ENCODE measurements around the gene RDH5.
A peak's percentile ranks its signal among the peaks of the same experiment; 100 is the strongest.

Gene RDH5

GRCh38 chr12:55741931-55742680 is 21.9 kb downstream of the RDH5 start:
- H3K4me3 ChIP-seq (ENCODE audit: low read depth, low read length): peak overlapping the region; percentile 37
- no peak for TF ChIP-seq CTCF (IDR thresholded peaks at IDR 0.05; ENCODE audit: control insufficient read depth, extremely low read depth, insufficient read depth)
- no peak for DNase-seq (ENCODE audit: low read depth)

GRCh38 chr12:55742719-55743405 is 22.7 kb downstream of the RDH5 start, which contains the start of gene GDF11:
TSS of gene GDF11 (plus strand) at chr12:55743122. CDS start at chr12:55743317, 195 bp downstream.
- TF ChIP-seq CTCF (IDR thresholded peaks at IDR 0.05; ENCODE audit: control insufficient read depth, extremely low read depth, insufficient read depth): no peak
- DNase-seq (ENCODE audit: low read depth): no peak
- H3K4me3 ChIP-seq (ENCODE audit: low read depth, low read length): peak within 1 kb of the TSS; percentile 56

GRCh38 chr12:55743406-55744339 is 23.5 kb downstream of the RDH5 start:
- H3K4me3 ChIP-seq (ENCODE audit: low read depth, low read length): peak overlapping the region; percentile 56
- peak; percentile 46 for DNase-seq (ENCODE audit: low read depth)
- peak; percentile 33 for TF ChIP-seq CTCF (IDR thresholded peaks at IDR 0.05; ENCODE audit: control insufficient read depth, extremely low read depth, insufficient read depth)

GRCh38 chr12:55744340-55745030 is 24.3 kb downstream of the RDH5 start:
- peak overlapping the region; percentile 56 for H3K4me3 ChIP-seq (ENCODE audit: low read depth, low read length)
- no peak for TF ChIP-seq CTCF (IDR thresholded peaks at IDR 0.05; ENCODE audit: control insufficient read depth, extremely low read depth, insufficient read depth)
- DNase-seq (ENCODE audit: low read depth): no peak

GRCh38 chr12:55745361-55746173 is 25.4 kb downstream of the RDH5 start:
- no peak overlapping the region for H3K4me3 ChIP-seq (ENCODE audit: low read depth, low read length)
- no peak for TF ChIP-seq CTCF (IDR thresholded peaks at IDR 0.05; ENCODE audit: control insufficient read depth, extremely low read depth, insufficient read depth)
- DNase-seq (ENCODE audit: low read depth): no peak

Data from LNCaP clone FGC (cell line).